HepG2 (cell line): Measurements from ENCODE around the gene NGFR. TPM values are rescaled to one million over a fixed set of nuclear protein-coding genes. Genes with fewer than 3 reads are reported as not detected.

Source experiments
- ATAC-seq: fragments of 200-7000 bp; cut with Tn5 transposase; 3 replicates; pipeline ENCODE4 v1.9.1; 2020; ENCODE audit warnings: mild to moderate bottlenecking, moderate library complexity
- BruUV-seq: library from RNA; stranded (reverse); fragments of 400-500 nt; replicated peaks from 2 replicates; lab custom pipeline; 2021; lab: Mats Ljungman, UMichigan
- CTCF ChIA-PET: fragments of 300-600 bp; formaldehyde crosslinking; extraction: SDS; loops from one replicate; lab custom pipeline; 2021; ENCODE audit warnings: low total read pairs, inconsistent platforms, low intra/inter-chr PET ratio; lab: Yijun Ruan, JAX
- POLR2A ChIA-PET: fragments of 350-600 bp; sonication (Branson Sonifier 250); formaldehyde crosslinking; loops from one replicate; lab custom pipeline; 2020; ENCODE audit warnings: antibody characterized with exemption, inconsistent platforms; lab: Yijun Ruan, JAX
- DNase-seq: peaks from one replicate; pipeline ENCODE4 v3.0.0-alpha.2; 2015; ENCODE audit warnings: low spot score
- FAIRE-seq: peaks from 3 replicates; lab custom pipeline; 2011; peaks lifted over from hg19 to GRCh38; lab: Jason Lieb, UNC
- H2AFZ ChIP-seq: one replicate; pipeline ENCODE4 v1.6.1; 2011; ENCODE audit warnings: low read length, inconsistent platforms
- H3K27ac ChIP-seq: fragments of 300-600 bp; 3 replicates; pipeline ENCODE4 v1.8.0; 2011; ENCODE audit warnings: mixed run types, mild to moderate bottlenecking, mixed read lengths, low read length, inconsistent platforms; ENCODE audit not compliant: insufficient read depth; ENCODE audit errors: extremely low read length
- H3K27me3 ChIP-seq, 2 experiments: fragments of 200-600 bp in 1 of 2; 2 replicates in 1 of 2; 3 replicates in 1 of 2; pipeline versions ENCODE4 v1.6.0 to v1.8.0; 2011; ENCODE audit warnings: low read length in 2 of 2, mild to moderate bottlenecking in 2 of 2, moderate library complexity in 2 of 2, inconsistent platforms in 1 of 2; ENCODE audit not compliant: insufficient read depth in 2 of 2, control insufficient read depth in 1 of 2
- H3K36me3 ChIP-seq, 2 experiments: fragments of 200-600 bp in 1 of 2; replicated peaks in 1 of 2; 2 replicates in 1 of 2; 3 replicates in 1 of 2; pipeline versions ENCODE4 v1.5.1 to v1.8.0; 2011; ENCODE audit warnings: low read length in 2 of 2, inconsistent platforms in 1 of 2; ENCODE audit not compliant: insufficient read depth in 2 of 2, control insufficient read depth in 1 of 2
- H3K4me1 ChIP-seq: 2 replicates; pipeline ENCODE4 v1.5.1; 2012; ENCODE audit warnings: low read length, inconsistent platforms; ENCODE audit not compliant: insufficient read depth
- H3K4me2 ChIP-seq: 2 replicates; pipeline ENCODE4 v1.6.0; 2011; ENCODE audit warnings: low read depth, low read length, inconsistent platforms
- H3K4me3 ChIP-seq, 3 experiments: fragments of 200-600 bp in 1 of 3; sonication (generic), shearing (Covaris generic) in 1 of 3; replicated peaks in 1 of 3; 2 replicates each; pipeline ENCODE4 v1.5.1; 2011 to 2016; ENCODE audit warnings: low read length in 3 of 3, inconsistent platforms in 2 of 3, low read depth in 2 of 3, mild to moderate bottlenecking in 2 of 3, control low read depth in 1 of 3, mixed read lengths in 1 of 3; ENCODE audit not compliant: insufficient read depth in 1 of 3
- H3K79me2 ChIP-seq: one replicate; pipeline ENCODE4 v1.6.1; 2011; ENCODE audit warnings: low read length, inconsistent platforms; ENCODE audit not compliant: insufficient read depth
- H3K9ac ChIP-seq: 2 replicates; pipeline ENCODE4 v1.6.0; 2011; ENCODE audit warnings: mild to moderate bottlenecking, low read depth, low read length, inconsistent platforms; ENCODE audit not compliant: insufficient read depth
- H3K9me3 ChIP-seq: 2 replicates; pipeline ENCODE4 v1.5.1; 2012; ENCODE audit warnings: mild to moderate bottlenecking, low read length
- H4K20me1 ChIP-seq: 2 replicates; pipeline ENCODE4 v1.6.0; 2011; ENCODE audit warnings: inconsistent platforms, mild to moderate bottlenecking, low read length, moderate library complexity; ENCODE audit not compliant: insufficient read depth
- BHLHE40 ChIP-seq: IDR thresholded peaks from 2 replicates; pipeline ENCODE4 v1.6.1; 2011; ENCODE audit warnings: low read length, improper control_type of control experiment
- CBX2 ChIP-seq, 2 experiments: fragments of 200-600 bp in 1 of 2; sonication (generic); formaldehyde crosslinking in 1 of 2; IDR thresholded peaks; 2 replicates each; pipeline versions ENCODE4 v1.7.0 to v1.8.1; 2018 to 2022; ENCODE audit warnings: low read depth in 2 of 2, low read length in 1 of 2, mild to moderate bottlenecking in 1 of 2, missing genetic modification reagents in 1 of 2
- CEBPG ChIP-seq: IDR thresholded peaks from 2 replicates; pipeline ENCODE4 v1.6.1; 2016
- CENPX ChIP-seq: sonication (generic); formaldehyde crosslinking; IDR thresholded peaks from 2 replicates; pipeline ENCODE4 v1.9.0; 2021; ENCODE audit warnings: mild to moderate bottlenecking, missing genetic modification reagents, moderate library complexity
- ERF ChIP-seq: IDR thresholded peaks from 2 replicates; pipeline ENCODE4 v1.6.1; 2018; ENCODE audit warnings: missing biosample characterization, missing genetic modification reagents
- HMG20A ChIP-seq: IDR thresholded peaks from 2 replicates; pipeline ENCODE4 v1.6.1; 2016; ENCODE audit warnings: borderline replicate concordance
- HNRNPLL ChIP-seq: fragments of 200-400 bp; formaldehyde crosslinking; IDR thresholded peaks from 2 replicates; pipeline ENCODE4 v1.6.1; 2017; ENCODE audit warnings: mild to moderate bottlenecking, low read depth, low read length; ENCODE audit not compliant: poor library complexity, severe bottlenecking
- ZFP1 ChIP-seq: IDR thresholded peaks from 2 replicates; pipeline ENCODE4 v1.6.1; 2016
- ZNF101 ChIP-seq: sonication (generic); formaldehyde crosslinking; IDR thresholded peaks from 2 replicates; pipeline ENCODE4 v1.4.0; 2020; ENCODE audit warnings: mild to moderate bottlenecking, low read depth, missing genetic modification reagents, borderline replicate concordance
- ZNF17 ChIP-seq: sonication (generic); formaldehyde crosslinking; IDR thresholded peaks from 2 replicates; pipeline ENCODE4 v1.5.0; 2020; ENCODE audit warnings: mild to moderate bottlenecking, missing genetic modification reagents
- ZNF713 ChIP-seq: sonication (generic); formaldehyde crosslinking; IDR thresholded peaks from 2 replicates; pipeline ENCODE4 v1.4.0; 2020; ENCODE audit warnings: mild to moderate bottlenecking, missing genetic modification reagents
- ZUFSP ChIP-seq: sonication (generic); formaldehyde crosslinking; IDR thresholded peaks from 2 replicates; pipeline ENCODE4 v1.9.0; 2021; ENCODE audit warnings: missing genetic modification reagents, mild to moderate bottlenecking, borderline replicate concordance
- ZXDC ChIP-seq: sonication (generic); formaldehyde crosslinking; IDR thresholded peaks from 2 replicates; pipeline ENCODE4 v1.5.0; 2020; ENCODE audit warnings: mild to moderate bottlenecking, missing genetic modification reagents
- WGBS: methylation state at CpG from one replicate; pipeline ENCODE4 v1.1.6; 2017; ENCODE audit warnings: low lambda C conversion rate; 5-methylcytosine and 5-hydroxymethylcytosine counted together
- in situ Hi-C: cut with HindIII; loops from 2 replicates; pipeline ENCODE4 v1.10.0; 2017; ENCODE audit warnings: low pct_unique_long_range_greater_than_20kb; ENCODE audit not compliant: extremely low pct_ligation_motif_present
- intact Hi-C: fragments of 100-400 bp; cut with micrococcal nuclease; formaldehyde crosslinking; loops from one replicate; pipeline ENCODE4 v1.10.0; 2022; ENCODE audit not compliant: unreplicated experiment
- polyA plus RNA-seq, 8 experiments: library from polyadenylated mRNA; depleted of rRNA in 3 of 8; stranded (reverse) in 7 of 8; unstranded in 1 of 8; fragments of >200 nt; fragmentation: Illumina TruSeq in 4 of 8; extraction: Trizol in 4 of 8; gene quantifications; 2 replicates each; pipeline versions ENCODE4 v1.2.1 to v1.2.3, GENCODE V29; 2011 to 2016; ENCODE audit warnings: low read depth in 4 of 8, missing spikeins in 1 of 8, mixed read lengths in 1 of 8; ENCODE audit not compliant: insufficient read depth in 1 of 8
- total RNA-seq, 5 experiments: library from RNA; depleted of rRNA; stranded (reverse); fragments of >200 nt; fragmentation: Illumina TruSeq; extraction: Trizol; gene quantifications; 2 replicates each; pipeline ENCODE4 v1.2.3, GENCODE V29; 2016; ENCODE audit warnings: low read depth in 1 of 5

The NGFR gene
- total and polyA plus RNA-seq, 2 of the 13 experiments (the other 11 are each of a cell fraction or from before 2014, with no cell fraction given), result 1.1 to 1.8 TPM

GRCh38 chr17:49498029-49498615 lies 3.0 kb downstream of the NGFR start:
- Histone ChIP-seq H3K27me3 (peaks cover 22 to 87% of the 10 kb centered on the region in 2 experiments), H3K4me3 (no peak overlapping the region), H4K20me1 (no peaks in the 10 kb centered on the region; the same call in 1 of the 2 replicates), H2AFZ (no peak overlapping the region), H3K9ac (no peak overlapping the region), H3K9me3 (no peaks in the 10 kb centered on the region), H3K36me3 (no peaks in the 10 kb centered on the region), H3K27ac (no peak overlapping the region), H3K4me1 (peaks cover 34% of the 10 kb centered on the region), H3K4me2 (no peak overlapping the region), H3K79me2 (no peaks in the 10 kb centered on the region)
- BruUV-seq, result no TSS peak
- FAIRE-seq, result no peak
- in situ Hi-C loops, result loop anchor here (5.0 kb wide), 2 partner anchors 54 to 61 kb away; no protein-coding TSS in a partner anchor
- 18% methylated on average over 11 of the region's 12 CpGs for WGBS
- ChIA-PET CTCF (interaction anchor here (3.3 kb wide), 1 partner anchor 59 kb away, joined by 23 read pairs; no protein-coding TSS in a partner anchor), POLR2A (interaction anchor here (0.6 to 1.0 kb wide), 2 partner anchors 59 to 537 kb away, joined by 3 to 4 read pairs; no protein-coding TSS in a partner anchor)
- intact Hi-C loops, result loop anchor here (5.0 to 10.0 kb wide), 2 partner anchors 93 to 1509 kb away; no protein-coding TSS in a partner anchor
- ATAC-seq, result no peak
- DNase-seq, result no peak
- TF ChIP-seq ZUFSP (CRISPR knock-in tag) (no peak), CBX2 (IDR thresholded peaks at IDR 0.05; ENCODE audit: low read depth, low read length) (0 out of 2 replicates have a peak, but pooled peaks have one; percentile 26), CBX2 (CRISPR knock-in tag; IDR thresholded peaks at IDR 0.05; ENCODE audit: low read depth) (no peak)

GRCh38 chr17:49501496-49501895 lies 6.4 kb downstream of the NGFR start:
- in situ Hi-C loops, result no loop called here
- H2AFZ ChIP-seq, result no peak overlapping the region
- BruUV-seq, result no TSS peak
- H3K27ac ChIP-seq, result no peak overlapping the region
- H3K27me3 ChIP-seq, result peaks cover 18 to 75% of the 10 kb centered on the region in 2 experiments; a peak in 4 of 5 replicates
- 13% methylated on average over 3 of the region's 3 CpGs for WGBS
- no peaks in the 10 kb centered on the region for H3K9me3 ChIP-seq
- ChIA-PET CTCF (no interaction called here), POLR2A (interaction anchor here (1.5 kb wide), 1 partner anchor 13 kb away, joined by 5 read pairs; no protein-coding TSS in a partner anchor)
- H4K20me1 ChIP-seq, result no peaks in the 10 kb centered on the region
- H3K4me3 ChIP-seq, result no peak overlapping the region
- ATAC-seq, result no peak
- H3K9ac ChIP-seq, result no peak overlapping the region
- H3K4me1 ChIP-seq, result peaks cover 31% of the 10 kb centered on the region
- DNase-seq, result peak; percentile 33
- no peak overlapping the region for H3K4me2 ChIP-seq
- H3K36me3 ChIP-seq, result no peaks in the 10 kb centered on the region
- intact Hi-C loops, result no loop called here
- no peaks in the 10 kb centered on the region for H3K79me2 ChIP-seq
- no peak for FAIRE-seq
- TF ChIP-seq ZNF713 (CRISPR knock-in tag) (no peak), ZXDC (CRISPR knock-in tag) (no peak), CENPX (CRISPR knock-in tag) (no peak), HMG20A (CRISPR knock-in tag) (no peak), ZNF101 (CRISPR knock-in tag) (no peak), ERF (no peak), CEBPG (CRISPR knock-in tag) (no peak), ZNF17 (CRISPR knock-in tag) (no peak), HNRNPLL (no peak), BHLHE40 (0 out of 2 replicates have a peak, but pooled peaks have one; percentile 5), ZFP1 (CRISPR knock-in tag) (no peak)
